HepG2 (cell line): ENCODE data around the gene TMEM178A. TPM values are rescaled to one million over a fixed set of nuclear protein-coding genes. Genes with fewer than 3 reads are reported as not detected.

ENCODE experiments used
- ATAC-seq: fragments of 200-7000 bp; cut with Tn5 transposase; 3 replicates; pipeline ENCODE4 v1.9.1; 2020; ENCODE audit warnings: mild to moderate bottlenecking, moderate library complexity
- BruUV-seq: library from RNA; stranded (reverse); fragments of 400-500 nt; replicated peaks from 2 replicates; lab custom pipeline; 2021; lab: Mats Ljungman, UMichigan
- CTCF ChIA-PET: fragments of 300-600 bp; formaldehyde crosslinking; extraction: SDS; loops from one replicate; lab custom pipeline; 2021; ENCODE audit warnings: low total read pairs, inconsistent platforms, low intra/inter-chr PET ratio; lab: Yijun Ruan, JAX
- POLR2A ChIA-PET: fragments of 350-600 bp; sonication (Branson Sonifier 250); formaldehyde crosslinking; loops from one replicate; lab custom pipeline; 2020; ENCODE audit warnings: antibody characterized with exemption, inconsistent platforms; lab: Yijun Ruan, JAX
- DNase-seq: peaks from one replicate; pipeline ENCODE4 v3.0.0-alpha.2; 2015; ENCODE audit warnings: low spot score
- FAIRE-seq: peaks from 3 replicates; lab custom pipeline; 2011; peaks lifted over from hg19 to GRCh38; lab: Jason Lieb, UNC
- H2AFZ ChIP-seq: one replicate; pipeline ENCODE4 v1.6.1; 2011; ENCODE audit warnings: low read length, inconsistent platforms
- H3K27ac ChIP-seq: fragments of 300-600 bp; 3 replicates; pipeline ENCODE4 v1.8.0; 2011; ENCODE audit warnings: mixed run types, mild to moderate bottlenecking, mixed read lengths, low read length, inconsistent platforms; ENCODE audit not compliant: insufficient read depth; ENCODE audit errors: extremely low read length
- H3K27me3 ChIP-seq, 2 experiments: fragments of 200-600 bp in 1 of 2; 2 replicates in 1 of 2; 3 replicates in 1 of 2; pipeline versions ENCODE4 v1.6.0 to v1.8.0; 2011; ENCODE audit warnings: low read length in 2 of 2, mild to moderate bottlenecking in 2 of 2, moderate library complexity in 2 of 2, inconsistent platforms in 1 of 2; ENCODE audit not compliant: insufficient read depth in 2 of 2, control insufficient read depth in 1 of 2
- H3K36me3 ChIP-seq, 2 experiments: fragments of 200-600 bp in 1 of 2; replicated peaks in 1 of 2; 2 replicates in 1 of 2; 3 replicates in 1 of 2; pipeline versions ENCODE4 v1.5.1 to v1.8.0; 2011; ENCODE audit warnings: low read length in 2 of 2, inconsistent platforms in 1 of 2; ENCODE audit not compliant: insufficient read depth in 2 of 2, control insufficient read depth in 1 of 2
- H3K4me1 ChIP-seq: 2 replicates; pipeline ENCODE4 v1.5.1; 2012; ENCODE audit warnings: low read length, inconsistent platforms; ENCODE audit not compliant: insufficient read depth
- H3K4me2 ChIP-seq: 2 replicates; pipeline ENCODE4 v1.6.0; 2011; ENCODE audit warnings: low read depth, low read length, inconsistent platforms
- H3K4me3 ChIP-seq, 3 experiments: fragments of 200-600 bp in 1 of 3; sonication (generic), shearing (Covaris generic) in 1 of 3; replicated peaks in 1 of 3; 2 replicates each; pipeline ENCODE4 v1.5.1; 2011 to 2016; ENCODE audit warnings: low read length in 3 of 3, inconsistent platforms in 2 of 3, low read depth in 2 of 3, mild to moderate bottlenecking in 2 of 3, control low read depth in 1 of 3, mixed read lengths in 1 of 3; ENCODE audit not compliant: insufficient read depth in 1 of 3
- H3K79me2 ChIP-seq: one replicate; pipeline ENCODE4 v1.6.1; 2011; ENCODE audit warnings: low read length, inconsistent platforms; ENCODE audit not compliant: insufficient read depth
- H3K9ac ChIP-seq: 2 replicates; pipeline ENCODE4 v1.6.0; 2011; ENCODE audit warnings: mild to moderate bottlenecking, low read depth, low read length, inconsistent platforms; ENCODE audit not compliant: insufficient read depth
- H3K9me3 ChIP-seq: 2 replicates; pipeline ENCODE4 v1.5.1; 2012; ENCODE audit warnings: mild to moderate bottlenecking, low read length
- H4K20me1 ChIP-seq: 2 replicates; pipeline ENCODE4 v1.6.0; 2011; ENCODE audit warnings: inconsistent platforms, mild to moderate bottlenecking, low read length, moderate library complexity; ENCODE audit not compliant: insufficient read depth
- AGO2 ChIP-seq: fragments of 200-400 bp; formaldehyde crosslinking; optimal IDR thresholded peaks from 2 replicates; pipeline ENCODE3; 2017; ENCODE audit warnings: mild to moderate bottlenecking, low read depth, low read length, moderate library complexity
- CEBPB ChIP-seq: IDR thresholded peaks from 2 replicates; pipeline ENCODE4 v1.6.1; 2011; ENCODE audit warnings: low read depth, low read length, improper control_type of control experiment, borderline replicate concordance
- DPF2 ChIP-seq: sonication (generic); formaldehyde crosslinking; IDR thresholded peaks from 2 replicates; pipeline ENCODE4 v1.4.0; 2020; ENCODE audit warnings: mild to moderate bottlenecking, low read depth, missing genetic modification reagents, borderline replicate concordance
- HMG20B ChIP-seq: conservative IDR thresholded peaks from 2 replicates; pipeline ENCODE4 v1.6.1; 2016; ENCODE audit warnings: missing genetic modification reagents, missing compliant biosample characterization
- KLF15 ChIP-seq: sonication (generic); formaldehyde crosslinking; IDR thresholded peaks from 2 replicates; pipeline ENCODE4 v1.8.1; 2023; ENCODE audit warnings: borderline replicate concordance, mild to moderate bottlenecking, inconsistent platforms, missing genetic modification reagents, mixed read lengths
- PAF1 ChIP-seq: IDR thresholded peaks from 2 replicates; pipeline ENCODE4 v1.6.1; 2016; ENCODE audit warnings: missing genetic modification reagents, missing compliant biosample characterization
- SOX5 ChIP-seq: IDR thresholded peaks from 2 replicates; pipeline ENCODE4 v1.6.1; 2016; ENCODE audit warnings: borderline replicate concordance
- UBTF ChIP-seq: sonication (generic); formaldehyde crosslinking; IDR thresholded peaks from 2 replicates; pipeline ENCODE4 v1.4.0; 2020; ENCODE audit warnings: mild to moderate bottlenecking, missing genetic modification reagents
- ZNF460 ChIP-seq: sonication (generic); formaldehyde crosslinking; IDR thresholded peaks from 2 replicates; pipeline ENCODE4 v1.5.1; 2020; ENCODE audit warnings: missing genetic modification reagents, mild to moderate bottlenecking, borderline replicate concordance
- WGBS: methylation state at CpG from one replicate; pipeline ENCODE4 v1.1.6; 2017; ENCODE audit warnings: low lambda C conversion rate; 5-methylcytosine and 5-hydroxymethylcytosine counted together
- in situ Hi-C: cut with HindIII; loops from 2 replicates; pipeline ENCODE4 v1.10.0; 2017; ENCODE audit warnings: low pct_unique_long_range_greater_than_20kb; ENCODE audit not compliant: extremely low pct_ligation_motif_present
- intact Hi-C: fragments of 100-400 bp; cut with micrococcal nuclease; formaldehyde crosslinking; loops from one replicate; pipeline ENCODE4 v1.10.0; 2022; ENCODE audit not compliant: unreplicated experiment
- polyA plus RNA-seq, 8 experiments: library from polyadenylated mRNA; depleted of rRNA in 3 of 8; stranded (reverse) in 7 of 8; unstranded in 1 of 8; fragments of >200 nt; fragmentation: Illumina TruSeq in 4 of 8; extraction: Trizol in 4 of 8; gene quantifications; 2 replicates each; pipeline versions ENCODE4 v1.2.1 to v1.2.3, GENCODE V29; 2011 to 2016; ENCODE audit warnings: low read depth in 4 of 8, missing spikeins in 1 of 8, mixed read lengths in 1 of 8; ENCODE audit not compliant: insufficient read depth in 1 of 8
- total RNA-seq, 5 experiments: library from RNA; depleted of rRNA; stranded (reverse); fragments of >200 nt; fragmentation: Illumina TruSeq; extraction: Trizol; gene quantifications; 2 replicates each; pipeline ENCODE4 v1.2.3, GENCODE V29; 2016; ENCODE audit warnings: low read depth in 1 of 5

Gene TMEM178A
- total and polyA plus RNA-seq, 2 of the 13 experiments (the other 11 are each of a cell fraction or from before 2014, with no cell fraction given): 0.38 to 3.3 TPM

DNA sequence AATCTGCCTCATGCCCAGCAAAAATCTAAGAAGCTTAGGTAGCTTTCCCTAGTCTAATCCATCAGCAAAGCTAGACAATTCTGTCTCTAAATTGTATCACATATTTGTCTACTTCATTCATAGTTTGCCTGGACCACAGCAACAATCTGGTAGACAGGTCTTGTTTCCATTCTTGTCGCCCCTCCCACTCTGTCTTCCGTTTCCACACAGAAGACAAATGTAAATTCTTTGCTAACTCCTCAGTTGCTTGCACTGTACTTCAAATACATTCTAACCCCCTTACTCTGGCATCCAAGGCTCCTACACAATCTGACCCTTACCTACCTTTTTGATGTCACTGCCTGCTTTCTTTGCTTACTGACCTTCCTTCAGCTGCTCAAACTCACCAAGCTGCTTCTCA is 73.2 kb downstream of the TMEM178A start:
- no peak overlapping the region for H2AFZ ChIP-seq
- WGBS: 99% methylated on average over 2 of the region's 2 CpGs
- H3K9me3 ChIP-seq: no peaks in the 10 kb centered on the region
- no peak overlapping the region for H3K9ac ChIP-seq
- peaks cover 29 to 82% of the 10 kb centered on the region in 2 experiments for H3K36me3 ChIP-seq
- ATAC-seq (no peak), DNase-seq (no peak), FAIRE-seq (no peak)
- intact Hi-C loops: no loop called here
- no peaks in the 10 kb centered on the region for H3K27me3 ChIP-seq
- in situ Hi-C loops: no loop called here
- POLR2A ChIA-PET: no interaction called here
- no peak overlapping the region for H3K4me2 ChIP-seq
- BruUV-seq: no TSS peak
- CTCF ChIA-PET: no interaction called here
- H4K20me1 ChIP-seq: no peaks in the 10 kb centered on the region
- H3K4me1 ChIP-seq: no peaks in the 10 kb centered on the region
- TF ChIP-seq SOX5 (CRISPR knock-in tag) (no peak), ZNF460 (CRISPR knock-in tag) (no peak), CEBPB (no peak), KLF15 (CRISPR knock-in tag) (no peak), HMG20B (CRISPR knock-in tag) (no peak), DPF2 (CRISPR knock-in tag) (no peak), UBTF (no peak), AGO2 (no peak), PAF1 (CRISPR knock-in tag) (no peak)
- H3K79me2 ChIP-seq: no peaks in the 10 kb centered on the region
- no peak overlapping the region for H3K4me3 ChIP-seq
- no peak overlapping the region for H3K27ac ChIP-seq
